Esophagus muscularis mucosa (tissue), 4 donors: ENCODE data around the gene TMCO4.

ENCODE experiments used
- CTCF ChIP-seq, 3 experiments: fragments of 200-600 bp in 2 of 3; fragments of 450-650 bp in 1 of 3; sonication (generic) in 2 of 3; IDR thresholded peaks; one replicate each; pipeline ENCODE4 v1.5.1; 2017 to 2019; ENCODE audit warnings: antibody characterized with exemption in 3 of 3, mild to moderate bottlenecking in 2 of 3, moderate library complexity in 1 of 3
- EP300 ChIP-seq: sonication (generic); formaldehyde crosslinking; IDR thresholded peaks from one replicate; pipeline ENCODE4 v1.6.1; 2017; ENCODE audit warnings: antibody characterized with exemption
- POLR2A ChIP-seq: fragments of 450-650 bp; IDR thresholded peaks from one replicate; pipeline ENCODE4 v1.6.1; 2017; ENCODE audit warnings: antibody characterized with exemption, moderate library complexity, mild to moderate bottlenecking, low read depth
- POLR2AphosphoS5 ChIP-seq, 2 donors: sonication (generic); formaldehyde crosslinking; IDR thresholded peaks; one replicate each; pipeline ENCODE4 v1.6.1; 2017; ENCODE audit warnings: antibody characterized with exemption in 2 of 2

DNA sequence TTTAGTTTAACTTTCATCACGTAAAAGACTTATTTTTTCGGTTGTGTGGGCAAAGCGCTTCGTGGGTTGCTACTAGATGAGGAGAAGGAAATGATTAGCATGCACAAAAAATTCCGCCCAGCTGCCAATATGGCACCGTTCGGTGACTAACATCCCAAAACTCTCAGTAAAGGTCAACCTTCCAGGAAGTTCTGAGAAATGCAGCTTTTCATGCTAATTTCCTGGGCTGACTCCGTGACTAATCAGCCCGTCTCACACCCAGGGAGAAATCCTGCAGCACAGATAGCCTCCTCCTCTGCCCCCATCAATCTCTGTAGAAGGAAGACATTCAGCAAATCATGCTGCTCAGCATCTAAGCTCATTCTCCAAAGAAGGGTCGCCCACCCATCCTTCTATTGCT lies 34.1 kb downstream of the TMCO4 start:
- TF ChIP-seq EP300 (no peak), CTCF (IDR thresholded peaks at IDR 0.05) (no peak), POLR2A (no peak), POLR2AphosphoS5 (IDR thresholded peaks at IDR 0.05) (no peak)
